GM18907 (cell line): ENCODE results near the gene CTPS1.

Source experiments
- ATAC-seq: cut with Tn5 transposase; IDR thresholded peaks from one replicate; pipeline ENCODE4 v1.9.1; 2021; ENCODE audit warnings: mild to moderate bottlenecking, moderate library complexity; ENCODE audit not compliant: unreplicated experiment

CTPS1 gene

DNA sequence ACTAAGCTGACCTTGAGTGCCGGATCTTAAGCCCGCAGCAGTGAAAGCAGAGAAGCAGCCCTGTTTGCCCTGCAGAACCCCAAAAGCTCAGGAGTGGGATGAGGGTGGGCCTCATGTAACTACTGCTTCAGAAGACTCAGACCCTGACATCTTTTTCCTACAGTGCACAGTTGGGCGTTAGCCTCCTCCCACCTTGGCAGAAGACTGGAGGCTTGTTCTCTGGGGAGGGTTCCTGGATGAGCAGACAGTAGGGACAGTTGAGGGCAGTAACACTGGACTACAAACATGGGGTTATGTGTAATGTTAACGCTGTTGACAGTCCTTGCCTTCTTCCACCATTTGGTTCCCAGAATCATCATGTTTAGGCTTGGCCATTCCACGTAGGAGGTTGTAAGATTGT is 9.6 kb downstream of the CTPS1 start:
- ATAC-seq, result no peak

DNA sequence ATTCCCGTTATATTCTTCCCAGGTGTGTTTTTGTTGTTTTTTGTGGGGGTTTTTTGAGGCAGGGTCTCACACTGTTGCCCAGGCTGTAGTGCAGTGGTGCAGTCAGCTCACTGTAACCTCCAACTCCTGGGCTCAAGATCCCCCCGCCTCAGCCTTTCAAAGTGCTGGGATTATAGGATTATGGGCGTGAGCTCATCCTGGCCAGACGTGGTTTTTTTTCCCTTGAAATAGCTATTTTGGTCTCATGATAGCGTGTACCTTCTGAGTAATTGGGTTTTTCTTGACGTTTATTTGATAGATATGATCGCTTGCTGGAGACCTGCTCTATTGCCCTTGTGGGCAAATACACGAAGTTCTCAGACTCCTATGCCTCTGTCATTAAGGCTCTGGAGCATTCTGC is 17.6 kb downstream of the CTPS1 start:
- no peak for ATAC-seq

DNA sequence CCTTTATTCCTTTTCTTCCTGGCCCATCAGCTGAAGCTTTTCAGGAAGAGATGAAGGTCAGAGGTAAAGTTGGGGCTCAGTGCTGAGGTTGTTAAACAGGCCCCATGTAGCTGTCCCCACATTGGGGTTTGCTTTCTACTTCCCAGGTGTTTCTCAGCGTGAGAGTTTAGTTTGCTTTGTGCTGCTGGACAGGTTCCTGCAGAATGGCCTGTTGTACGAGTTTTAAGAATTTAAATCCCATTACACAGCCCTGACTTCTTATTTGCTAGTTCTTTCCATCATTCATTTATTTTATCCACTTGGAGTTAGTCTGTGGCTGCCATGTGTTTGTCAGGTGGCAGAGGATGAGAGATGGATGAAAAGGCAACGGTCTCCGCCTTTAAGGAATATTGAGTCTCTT is 19.2 kb downstream of the CTPS1 start:
- no peak for ATAC-seq

DNA sequence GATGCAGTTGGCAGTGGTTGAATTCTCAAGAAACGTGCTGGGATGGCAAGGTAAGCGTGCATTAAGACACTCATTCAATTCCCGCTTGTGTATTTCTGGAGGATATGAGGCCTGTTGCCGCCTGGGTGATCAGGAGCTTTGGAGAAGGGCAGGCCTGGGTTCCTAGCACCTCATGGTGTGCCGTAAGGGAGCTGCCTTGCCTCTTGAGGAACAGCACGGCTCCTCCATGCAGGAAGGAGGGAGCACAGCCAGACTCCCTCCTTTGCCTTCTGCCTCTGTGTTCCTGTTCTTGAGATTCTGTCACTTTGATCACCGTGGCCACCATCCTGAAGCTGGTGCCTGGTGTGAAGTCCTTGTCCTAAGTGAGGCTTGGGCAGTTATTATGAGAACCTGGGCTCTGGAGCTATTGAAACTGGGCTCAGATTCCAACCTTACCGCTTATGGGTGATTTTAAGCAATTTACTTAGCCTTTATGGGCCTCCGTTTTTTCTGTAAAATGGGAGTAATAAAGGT is 23.7 kb downstream of the CTPS1 start:
- peak; percentile 6 for ATAC-seq

DNA sequence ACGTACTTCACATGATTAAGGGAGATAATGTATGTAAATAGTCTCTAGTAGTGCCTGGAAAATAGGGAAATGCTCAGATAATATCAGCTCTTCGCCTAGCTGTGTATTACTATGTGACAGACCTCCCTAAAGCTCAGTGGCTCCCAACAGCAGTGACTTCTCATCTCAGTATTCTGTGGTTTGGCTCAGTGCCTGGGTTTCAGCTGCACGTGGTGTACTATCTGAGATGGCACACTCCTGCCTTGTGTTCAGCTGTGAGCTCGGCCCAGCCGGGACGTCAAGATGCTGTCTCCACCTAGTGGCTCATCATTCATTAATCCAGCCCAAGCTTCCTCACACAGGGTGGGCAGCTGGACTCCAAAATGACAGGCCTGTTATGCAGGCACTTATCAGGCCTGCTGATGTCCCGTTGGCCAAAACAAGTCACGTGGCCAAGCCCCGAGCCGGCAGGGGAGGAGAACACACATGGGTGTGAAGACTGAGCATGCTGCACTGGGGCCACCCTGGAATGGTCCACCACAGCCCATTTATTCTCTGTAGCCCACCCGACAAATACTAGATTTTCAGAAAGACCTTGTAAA is 24.2 kb downstream of the CTPS1 start:
- peak; percentile 93 for ATAC-seq

DNA sequence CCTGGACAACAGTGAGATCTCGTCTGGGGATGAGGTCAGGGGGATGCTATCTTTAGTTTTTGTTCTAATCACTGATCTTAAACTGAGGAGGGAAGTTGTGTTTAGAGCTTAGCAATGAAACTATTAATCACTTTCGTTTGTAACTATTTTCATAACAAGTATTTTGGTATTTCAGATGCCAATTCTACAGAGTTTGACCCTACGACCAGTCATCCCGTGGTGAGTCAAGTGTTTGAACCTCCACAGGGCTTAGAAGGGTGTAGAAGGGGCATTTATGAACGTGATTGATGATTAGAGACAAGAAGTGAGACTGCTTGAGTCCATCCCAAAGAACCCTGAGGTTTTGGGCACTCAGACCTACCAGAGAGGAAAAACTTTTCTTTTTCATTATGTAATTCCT is 26.4 kb downstream of the CTPS1 start:
- ATAC-seq, result no peak

DNA sequence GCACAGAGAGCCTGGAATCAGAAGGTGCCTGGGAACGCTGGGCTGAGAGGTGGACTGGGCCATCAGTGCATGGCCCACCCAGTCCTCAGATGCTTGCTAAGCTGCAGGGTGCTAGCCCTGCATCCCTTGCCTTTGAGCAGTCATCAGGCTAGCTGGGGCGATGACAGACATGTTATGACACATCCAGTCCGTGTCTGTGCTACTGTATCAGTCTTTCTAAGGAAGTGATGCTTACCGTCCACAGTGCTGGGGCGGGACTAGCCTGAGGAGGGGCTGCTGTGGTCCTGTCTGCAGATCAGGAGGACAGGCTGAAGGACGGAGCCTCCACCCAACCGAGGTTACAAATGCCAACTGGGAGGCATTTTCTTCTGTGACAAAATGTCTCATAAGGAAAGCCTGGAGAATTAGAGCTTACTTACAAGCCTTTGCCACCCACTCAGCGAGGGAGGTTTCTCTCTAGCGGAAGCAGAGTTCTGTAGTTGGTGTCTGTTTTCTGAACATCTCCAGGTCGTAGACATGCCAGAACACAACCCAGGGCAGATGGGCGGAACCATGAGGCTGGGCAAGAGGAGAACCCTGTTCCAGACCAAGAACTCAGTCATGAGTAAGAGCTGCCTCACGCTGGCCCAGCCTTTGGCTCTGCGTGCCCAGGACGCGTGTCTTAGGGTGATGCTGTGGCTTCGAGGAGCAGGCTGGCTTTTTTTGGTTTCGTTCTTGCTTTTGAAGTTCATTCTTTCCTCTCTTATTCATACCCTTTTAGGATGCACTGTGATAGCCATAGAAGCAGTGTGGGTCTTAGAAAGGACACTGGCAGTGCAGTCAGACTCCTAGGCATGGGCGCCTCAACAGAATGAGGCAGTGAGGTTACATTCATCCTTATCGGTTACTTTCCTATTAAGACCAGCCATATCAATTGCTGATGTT is 27.7 kb downstream of the CTPS1 start:
- no peak for ATAC-seq

DNA sequence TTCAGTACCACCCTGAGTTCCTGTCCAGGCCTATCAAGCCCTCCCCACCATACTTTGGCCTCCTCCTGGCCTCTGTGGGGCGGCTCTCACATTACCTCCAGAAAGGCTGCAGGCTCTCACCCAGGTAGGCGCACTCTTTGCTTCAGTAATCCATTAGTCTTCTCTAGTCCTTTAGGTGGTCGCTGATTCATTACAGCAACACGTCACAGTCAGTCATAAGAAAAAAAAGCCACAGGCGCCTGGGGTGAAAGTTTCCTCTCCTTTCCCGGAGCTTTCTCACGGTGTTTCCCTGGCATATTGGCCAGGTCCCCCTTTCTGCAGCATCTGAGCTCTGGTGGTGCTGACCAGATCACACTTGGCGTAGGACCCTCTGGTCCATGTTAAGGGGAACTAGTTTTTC is 30.0 kb downstream of the CTPS1 start:
- ATAC-seq, result no peak

DNA sequence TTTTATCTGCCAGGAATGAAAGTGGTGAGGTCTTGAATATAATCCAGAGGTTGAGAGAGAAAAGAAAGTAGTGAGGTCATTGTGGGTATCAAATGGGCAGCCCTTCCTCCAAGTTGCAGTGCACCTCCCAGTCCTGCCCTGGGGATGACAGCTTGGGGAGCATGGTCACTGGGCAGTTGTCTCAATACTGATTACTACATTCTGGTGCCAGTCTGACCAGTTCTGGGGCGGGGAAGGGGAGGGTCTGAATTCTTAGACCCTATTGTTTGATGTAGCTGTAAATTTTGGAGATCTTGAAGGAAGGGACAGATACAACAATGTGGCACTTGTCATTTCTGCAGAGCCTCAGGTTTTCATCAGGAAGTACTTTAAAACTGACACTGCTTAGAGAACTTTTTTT is 30.8 kb downstream of the CTPS1 start:
- no peak for ATAC-seq

DNA sequence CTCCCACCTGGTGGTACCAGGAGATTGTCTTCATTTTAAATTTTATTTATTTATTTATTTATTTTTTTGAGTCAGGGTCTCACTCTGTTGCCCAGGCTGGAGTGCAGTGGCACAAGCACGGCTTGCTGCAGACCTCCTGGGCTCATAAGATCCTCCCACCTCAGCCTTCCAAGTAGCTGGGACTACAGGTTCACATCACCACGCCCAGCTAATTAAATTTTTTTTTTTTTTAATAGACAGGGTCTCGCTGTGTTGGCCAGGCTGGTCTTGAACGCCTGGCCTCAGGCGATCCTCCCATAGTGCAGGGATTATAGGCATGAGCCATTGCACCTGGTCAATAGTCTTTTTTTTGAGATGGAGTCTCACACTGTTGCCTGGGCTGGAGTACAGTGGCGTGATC is 33.5 kb downstream of the CTPS1 start:
- no peak for ATAC-seq

DNA sequence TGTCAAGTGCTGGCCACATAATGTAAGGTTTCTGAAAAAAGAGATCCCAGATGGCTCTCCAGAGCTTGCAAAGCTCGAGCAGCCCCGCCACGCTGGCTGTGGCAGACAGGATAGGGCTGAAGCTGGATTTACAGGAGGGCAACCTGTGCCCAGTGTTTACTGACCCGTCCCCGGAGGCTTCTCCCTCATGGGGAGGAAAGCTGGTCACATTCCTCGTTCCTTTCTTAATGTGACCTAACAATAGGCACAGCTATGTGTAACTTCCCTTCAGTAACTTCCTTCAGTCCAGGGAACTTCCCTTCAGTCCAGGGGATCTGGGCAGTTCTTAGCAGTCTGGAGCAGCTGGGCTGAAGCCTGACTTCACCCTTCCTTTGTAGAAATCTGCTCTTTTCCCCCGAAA is 34.3 kb downstream of the CTPS1 start:
- ATAC-seq, result no peak

DNA sequence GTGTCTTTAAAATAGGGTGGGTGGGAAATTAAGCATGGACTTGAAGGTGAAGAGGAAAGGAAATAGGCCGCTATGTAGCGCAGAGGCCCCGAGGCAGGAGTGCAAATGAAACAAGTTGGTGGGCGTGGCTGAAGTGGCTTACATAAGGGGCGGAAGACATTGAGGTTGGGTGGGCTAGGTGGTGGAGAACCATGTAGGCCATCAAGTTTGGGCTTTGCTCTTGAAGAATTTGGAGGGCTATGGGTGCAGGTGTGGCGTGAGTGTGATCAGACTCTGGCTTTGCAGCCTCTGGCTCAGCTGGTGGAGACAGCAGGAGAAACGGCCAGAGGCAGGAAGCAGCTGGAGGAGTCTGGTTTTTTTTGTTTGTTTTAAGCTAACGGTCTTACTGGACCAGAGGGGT is 35.4 kb downstream of the CTPS1 start:
- ATAC-seq, result no peak

DNA sequence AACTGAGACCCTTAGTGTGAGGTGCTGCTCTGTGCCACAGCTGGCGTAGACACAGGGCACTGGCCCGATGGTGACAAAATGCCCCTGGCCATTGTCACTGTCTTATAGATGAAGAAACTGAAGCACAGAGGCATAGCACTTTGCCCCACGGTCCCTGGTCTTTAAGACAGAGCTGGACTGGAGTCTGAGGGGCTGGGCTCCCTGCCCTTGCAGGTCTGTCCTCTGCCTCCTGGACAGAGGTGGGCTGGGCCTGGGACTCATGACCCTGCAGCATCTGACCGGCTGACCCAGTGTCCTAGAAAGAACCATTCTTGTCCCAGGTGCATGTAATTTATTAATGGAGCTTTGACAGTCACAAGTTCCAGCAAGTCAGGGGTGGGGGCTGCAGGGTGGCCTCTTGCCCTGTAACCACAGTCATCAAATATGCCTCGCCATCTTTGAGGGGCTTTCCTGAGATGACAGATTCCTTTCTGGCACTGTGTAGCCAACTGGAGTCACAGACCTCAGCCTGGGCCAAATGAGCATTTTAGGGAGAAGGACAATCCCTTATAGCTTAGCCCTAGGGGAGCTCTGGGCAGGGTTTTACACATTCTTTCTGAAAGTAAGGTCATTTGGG is 35.9 kb downstream of the CTPS1 start:
- no peak for ATAC-seq

DNA sequence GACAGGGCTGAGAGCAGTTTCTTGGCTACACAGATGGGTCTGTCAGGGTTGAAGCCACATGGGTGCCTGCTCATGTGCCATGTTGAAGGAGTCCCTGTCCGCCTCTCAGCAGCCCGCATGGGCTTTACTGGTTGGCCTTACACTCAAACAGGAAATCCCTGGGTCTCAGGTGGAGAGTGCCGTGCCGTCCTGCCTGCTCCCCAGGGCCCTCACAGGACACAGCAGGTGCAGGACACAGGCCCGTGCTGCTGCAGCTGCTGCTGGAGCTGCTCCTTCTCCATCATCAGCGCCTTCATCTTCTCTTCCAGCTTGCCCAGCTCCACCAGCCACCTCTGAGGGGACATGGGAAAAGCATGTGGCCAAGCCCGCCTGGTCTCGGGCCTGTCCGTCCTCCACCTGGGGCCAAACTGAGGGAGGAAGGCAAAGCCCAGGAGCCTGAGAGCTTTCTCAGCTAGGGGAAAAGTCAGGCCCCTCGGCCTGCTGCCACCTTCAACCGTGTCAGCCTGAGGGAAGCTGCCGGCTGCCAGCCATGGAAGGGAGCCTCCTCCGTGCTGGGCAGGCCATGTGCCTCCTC is 36.5 kb downstream of the CTPS1 start:
- ATAC-seq, result no peak

DNA sequence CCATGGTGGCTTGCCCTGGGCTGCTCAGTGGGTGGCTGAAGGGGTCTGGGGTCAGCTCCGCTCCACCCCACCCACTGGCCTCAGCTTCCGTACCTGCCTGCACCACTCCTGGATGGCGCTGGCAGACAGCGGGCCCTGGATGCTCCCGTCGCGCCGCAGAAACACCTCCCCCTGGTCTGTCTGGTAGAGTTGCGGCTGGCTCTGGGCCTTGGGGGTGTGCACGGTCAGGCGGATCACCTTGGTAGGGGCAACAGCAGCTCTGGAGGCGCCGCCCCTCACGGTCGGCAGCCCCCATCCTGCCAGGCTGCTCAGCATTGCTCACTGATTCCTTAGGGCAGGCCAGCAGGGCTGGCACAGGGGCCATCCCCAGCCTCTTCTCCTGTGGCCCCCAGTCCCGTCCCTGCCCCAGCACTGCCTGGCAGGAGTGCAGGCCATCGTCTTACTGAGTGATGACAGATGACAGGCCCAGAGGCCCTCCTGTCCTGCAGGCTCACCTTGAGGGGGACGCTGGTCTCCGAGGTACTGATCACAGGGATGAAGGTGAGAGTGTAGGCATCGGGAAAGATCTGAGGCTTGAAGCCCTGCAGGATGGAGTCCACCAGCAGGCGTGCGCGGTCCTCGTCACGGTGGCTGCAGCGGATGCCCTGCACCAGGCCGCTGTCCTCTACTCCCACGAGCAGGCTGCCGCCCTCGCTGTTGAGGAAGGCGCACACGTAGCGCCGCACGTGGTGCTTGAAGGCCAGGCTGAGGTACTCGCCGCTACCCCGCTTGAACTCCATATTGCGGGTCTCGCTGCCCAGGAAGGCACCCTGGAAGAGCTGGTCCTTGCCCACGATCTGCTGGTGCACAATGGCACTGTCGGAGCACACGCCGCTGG is 37.9 kb downstream of the CTPS1 start:
- ATAC-seq, result no peak

DNA sequence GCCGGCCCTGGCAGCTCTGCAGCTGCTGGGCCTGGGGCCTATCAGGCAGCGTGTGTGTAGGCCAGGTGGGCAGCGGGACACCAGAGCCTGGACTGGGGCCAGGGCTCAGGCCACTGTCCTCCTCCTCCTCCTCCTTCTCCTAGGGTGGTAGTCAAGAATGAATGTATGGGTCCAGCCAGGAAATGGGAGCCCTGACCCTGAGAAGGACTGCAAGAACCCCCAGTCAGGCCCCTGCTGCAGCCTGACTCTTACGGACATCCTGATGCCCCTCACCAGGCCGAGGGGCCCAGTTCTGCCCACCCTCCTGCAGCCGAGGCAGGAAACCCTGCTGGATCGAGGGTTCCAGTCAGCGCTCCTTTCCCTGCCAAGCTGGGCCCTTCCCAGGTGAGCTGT is 38.5 kb downstream of the CTPS1 start:
- no peak for ATAC-seq

DNA sequence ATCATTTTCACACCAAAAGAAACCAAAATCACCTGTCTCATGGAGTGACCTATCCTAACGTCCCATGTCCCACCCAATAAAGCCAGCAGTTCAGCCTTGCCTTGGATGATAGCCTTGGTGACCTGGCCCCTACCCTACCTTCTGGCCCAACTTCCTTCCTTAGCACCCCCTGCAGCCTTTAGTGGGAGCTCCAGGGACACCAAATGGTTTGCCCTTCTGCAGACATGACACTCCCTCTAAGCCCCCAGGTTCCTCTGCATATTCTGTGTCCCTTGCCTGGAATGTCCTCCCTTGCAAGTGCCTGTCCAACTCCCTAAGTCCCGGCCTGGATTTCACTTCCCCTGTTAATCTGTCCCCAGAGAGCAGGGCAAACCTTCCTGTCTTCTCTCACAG is 39.9 kb downstream of the CTPS1 start:
- no peak for ATAC-seq

DNA sequence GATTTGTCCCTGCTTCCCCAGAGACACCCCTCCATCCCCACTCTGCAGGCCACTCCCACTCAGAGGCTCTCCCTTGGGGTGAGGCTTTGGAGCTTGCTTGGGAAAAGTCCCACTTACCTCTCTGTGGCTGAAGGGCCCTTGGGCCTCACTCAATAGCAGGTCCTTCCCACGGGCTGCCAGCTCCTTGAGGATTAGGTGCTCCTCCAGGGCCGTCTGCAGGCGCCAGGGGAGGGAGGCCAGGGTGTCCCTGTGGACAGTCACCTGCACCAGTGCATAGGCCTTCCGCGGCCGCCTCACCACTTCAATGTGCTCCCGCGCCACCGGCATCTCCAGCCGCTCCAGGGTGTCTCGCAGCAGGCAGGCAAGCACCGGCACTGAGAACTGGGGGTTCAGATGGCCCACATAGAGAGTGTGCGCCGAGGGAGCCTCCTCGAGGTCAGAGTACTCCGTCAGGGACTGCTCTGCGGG is 40.6 kb downstream of the CTPS1 start:
- ATAC-seq, result no peak

DNA sequence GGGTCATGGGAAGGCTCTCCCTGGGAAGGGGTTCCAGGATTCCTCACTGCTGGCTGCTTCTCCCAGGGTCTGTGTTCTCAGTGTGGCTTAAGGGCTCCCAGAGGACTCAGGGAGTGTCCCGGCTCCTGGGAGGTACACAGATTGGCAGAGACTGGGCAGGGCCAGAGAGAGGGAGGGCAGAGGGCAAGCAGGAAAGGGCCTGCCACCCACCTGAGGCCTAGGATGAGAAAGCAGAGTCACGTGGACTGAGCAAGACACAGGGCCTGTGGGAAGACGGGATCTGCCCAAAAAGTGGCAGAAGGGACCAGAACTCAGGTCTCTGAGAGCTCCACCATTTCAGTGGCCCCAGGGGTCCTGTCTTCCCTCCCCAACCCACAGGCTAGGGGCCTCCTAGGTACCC is 41.2 kb downstream of the CTPS1 start:
- no peak for ATAC-seq

DNA sequence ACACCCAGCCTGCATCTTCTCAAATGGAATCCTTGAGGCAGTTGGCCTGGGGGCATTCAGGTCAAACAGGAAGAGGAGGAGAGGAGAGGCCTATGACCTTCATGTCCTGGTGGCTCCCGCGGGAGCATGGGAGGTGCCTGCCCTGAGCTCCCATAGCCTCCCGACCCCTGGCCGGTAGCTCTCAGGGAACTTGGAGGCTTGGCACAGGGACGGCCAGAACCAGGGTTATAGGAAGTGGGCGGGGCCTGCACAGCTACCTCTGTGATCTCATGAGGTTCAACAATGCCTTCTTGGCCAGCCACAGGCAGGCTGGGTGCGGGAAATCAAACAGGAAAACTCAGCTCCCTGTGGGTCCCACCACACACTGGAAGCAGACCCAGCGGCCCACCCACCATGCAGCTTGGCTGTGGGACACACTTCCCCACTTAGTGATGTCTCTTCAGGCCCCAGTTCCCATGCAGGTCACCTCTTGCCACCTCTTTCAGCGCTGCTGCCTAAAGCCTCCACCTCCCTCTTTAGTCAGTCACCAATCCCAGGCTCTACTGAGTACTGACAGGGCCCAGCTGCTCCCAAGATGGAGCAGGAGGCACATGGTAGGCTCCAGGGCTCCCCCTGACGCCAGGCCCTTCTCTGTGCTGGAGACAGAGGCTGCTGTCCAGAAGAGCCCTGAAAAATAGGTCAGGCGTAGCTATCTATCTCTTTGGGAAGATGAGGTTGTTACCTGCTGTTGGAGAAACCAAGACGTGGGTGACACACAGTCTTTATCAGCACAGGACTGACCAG is 42.2 kb downstream of the CTPS1 start, which contains the start of gene SLFNL1:
TSS of gene SLFNL1 (minus strand) at position 200 of the 783 bp plus-strand sequence. CDS start 1,065 bp downstream, outside the sequence.
- ATAC-seq, result no peak
